Measurements from ENCODE around the gene SP6.

DNA sequence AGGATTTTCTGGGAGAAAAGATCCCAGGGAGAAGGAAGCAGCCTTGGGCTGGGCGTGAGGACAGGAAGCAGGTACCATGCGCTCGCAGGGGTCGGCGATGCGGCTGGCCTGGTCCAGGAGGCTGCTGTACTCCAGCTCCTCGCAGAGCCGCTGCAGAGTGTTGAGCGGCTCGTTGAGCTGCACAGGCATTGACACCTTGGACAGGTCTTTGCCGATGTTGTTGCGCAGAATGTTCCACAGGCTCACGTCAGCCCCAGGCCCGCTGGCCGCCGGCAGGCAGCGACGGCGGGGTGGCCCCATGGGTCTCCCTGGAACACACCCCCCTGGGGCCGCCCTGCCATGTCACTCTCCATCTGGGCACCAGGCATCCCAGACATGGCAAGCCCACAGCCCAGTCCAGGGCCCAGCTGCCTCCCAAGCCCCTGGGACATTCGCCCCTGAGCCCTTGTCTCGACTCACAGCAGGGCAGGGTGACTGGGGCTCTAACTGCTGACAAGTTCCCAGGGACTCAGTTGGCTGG is 37.4 kb downstream of the SP6 start:
- TF ChIP-seq YY1 (IDR thresholded peaks at IDR 0.05; ENCODE audit: insufficient read depth, insufficient read length) (no peak), SUZ12 (IDR thresholded peaks at IDR 0.05; ENCODE audit: extremely low read depth, insufficient read depth, insufficient read length) (no peak), ZNF274 (IDR thresholded peaks at IDR 0.05; ENCODE audit: low read depth, low read length) (no peak)

Measured in NT2/D1 (cell line).